A549 (cell line): ENCODE measurements around the gene TPCN2. TPM values are rescaled to one million over a fixed set of nuclear protein-coding genes. Genes with fewer than 3 reads are reported as not detected.

Source experiments
- ATAC-seq, 2 experiments: fragments of 200-7000 bp in 1 of 2; fragments of >200 bp in 1 of 2; cut with Nextera tagmentation in 1 of 2; cut with Tn5 transposase in 1 of 2; 3 replicates each; pipeline versions ENCODE4 v1.8.0 to v1.9.1; 2018 to 2020; ENCODE audit warnings: mild to moderate bottlenecking in 1 of 2, moderate library complexity in 1 of 2
- CTCF ChIA-PET: fragments of 300-600 bp; sonication (Branson Sonifier 250); formaldehyde crosslinking; extraction: SDS; loops from one replicate; lab custom pipeline; 2021; ENCODE audit warnings: antibody characterized with exemption, inconsistent platforms; lab: Yijun Ruan, JAX
- POLR2A ChIA-PET: fragments of 350-600 bp; formaldehyde crosslinking; extraction: SDS; loops from one replicate; lab custom pipeline; 2021; ENCODE audit warnings: antibody characterized with exemption, inconsistent platforms; lab: Yijun Ruan, JAX
- DNase-seq, 2 experiments: peaks; one replicate each; pipeline versions ENCODE4 v3.0.0 to v3.0.0-alpha.2; 2011 to 2016; ENCODE audit warnings: low read depth in 1 of 2, low spot score in 1 of 2
- FAIRE-seq: peaks from 2 replicates; lab custom pipeline; 2011; peaks lifted over from hg19 to GRCh38; lab: Jason Lieb, UNC
- H3K27ac ChIP-seq, 2 experiments: fragments of >200 bp; sonication (Bioruptor Twin); formaldehyde crosslinking; 3 replicates each; pipeline ENCODE4 v1.5.1; 2016 to 2017
- H3K4me1 ChIP-seq: fragments of >200 bp; sonication (Bioruptor Twin); formaldehyde crosslinking; 3 replicates; pipeline ENCODE4 v1.6.1; 2016
- H3K4me2 ChIP-seq: fragments of >200 bp; sonication (Bioruptor Twin); formaldehyde crosslinking; 3 replicates; pipeline ENCODE4 v1.6.1; 2016
- H3K4me3 ChIP-seq: fragments of >200 bp; sonication (Bioruptor Twin); formaldehyde crosslinking; 3 replicates; pipeline ENCODE4 v1.5.1; 2016
- H3K9me3 ChIP-seq: fragments of >200 bp; sonication (Bioruptor Twin); formaldehyde crosslinking; 3 replicates; pipeline ENCODE4 v1.6.1; 2016
- CBX8 ChIP-seq: fragments of 200-600 bp; sonication (generic); IDR thresholded peaks from 2 replicates; pipeline ENCODE4 v1.6.1; 2016
- CHD4 ChIP-seq: fragments of 200-600 bp; sonication (generic); IDR thresholded peaks from 2 replicates; pipeline ENCODE4 v1.6.1; 2016; ENCODE audit warnings: antibody characterized with exemption, mild to moderate bottlenecking, borderline replicate concordance
- EHMT2 ChIP-seq: fragments of 200-600 bp; sonication (generic); IDR thresholded peaks from 2 replicates; pipeline ENCODE4 v1.6.1; 2016; ENCODE audit warnings: antibody characterized with exemption, low read depth, mild to moderate bottlenecking, moderate library complexity
- ELK1 ChIP-seq: fragments of 150-350 bp; IDR thresholded peaks from 2 replicates; pipeline ENCODE4 v1.6.1; 2014; ENCODE audit warnings: low read depth, mild to moderate bottlenecking, low read length
- ESRRA ChIP-seq: fragments of 150-350 bp; IDR thresholded peaks from 2 replicates; pipeline ENCODE4 v1.6.1; 2014; ENCODE audit warnings: mild to moderate bottlenecking, low read length, borderline replicate concordance
- FOSL2 ChIP-seq, 2 experiments: fragments of 450-650 bp in 1 of 2; fragments of >200 bp in 1 of 2; sonication (Bioruptor Twin) in 1 of 2; formaldehyde crosslinking; IDR thresholded peaks; 2 replicates each; pipeline versions ENCODE4 v1.5.0 to v1.6.1; 2016 to 2020; ENCODE audit warnings: mild to moderate bottlenecking in 1 of 2, moderate library complexity in 1 of 2
- FOXS1 ChIP-seq: fragments of 250-450 bp; sonication (Bioruptor Pico); IDR thresholded peaks from 2 replicates; pipeline ENCODE4 v1.5.0; 2020; ENCODE audit warnings: mild to moderate bottlenecking, moderate library complexity
- GATA3 ChIP-seq: IDR thresholded peaks from 2 replicates; pipeline ENCODE4 v1.6.1; 2012; ENCODE audit warnings: borderline replicate concordance
- HDAC2 ChIP-seq: fragments of 200-600 bp; sonication (generic); IDR thresholded peaks from 2 replicates; pipeline ENCODE4 v1.6.1; 2016
- HEYL ChIP-seq: fragments of 250-450 bp; sonication (Bioruptor Pico); IDR thresholded peaks from 2 replicates; pipeline ENCODE4 v1.8.0; 2021; ENCODE audit warnings: mild to moderate bottlenecking, moderate library complexity
- JUNB ChIP-seq: fragments of >200 bp; sonication (Bioruptor Twin); formaldehyde crosslinking; IDR thresholded peaks from 2 replicates; pipeline ENCODE4 v1.6.1; 2016
- KDM1A ChIP-seq: fragments of 200-600 bp; sonication (generic); IDR thresholded peaks from 2 replicates; pipeline ENCODE4 v1.6.1; 2016; ENCODE audit warnings: low read depth, mild to moderate bottlenecking
- MAZ ChIP-seq: fragments of 150-350 bp; IDR thresholded peaks from 2 replicates; pipeline ENCODE4 v1.6.1; 2014; ENCODE audit warnings: antibody characterized with exemption, low read depth, low read length, borderline replicate concordance
- NPAS2 ChIP-seq: fragments of 250-450 bp; sonication (Bioruptor Pico); IDR thresholded peaks from 2 replicates; pipeline ENCODE4 v1.8.0; 2022; ENCODE audit warnings: mild to moderate bottlenecking, moderate library complexity, borderline replicate concordance
- RARB ChIP-seq: fragments of 250-450 bp; sonication (Bioruptor Pico); IDR thresholded peaks from 2 replicates; pipeline ENCODE4 v1.8.0; 2021; ENCODE audit warnings: mild to moderate bottlenecking, moderate library complexity
- REST ChIP-seq: fragments of 200-600 bp; sonication (generic); IDR thresholded peaks from 2 replicates; pipeline ENCODE4 v1.6.1; 2016; ENCODE audit warnings: antibody characterized with exemption, mild to moderate bottlenecking, moderate library complexity
- SMC3 ChIP-seq: fragments of >200 bp; sonication (Bioruptor Twin); formaldehyde crosslinking; IDR thresholded peaks from 3 replicates; pipeline ENCODE4 v1.6.1; 2018; ENCODE audit warnings: inconsistent platforms
- ZNF302 ChIP-seq: fragments of 250-450 bp; sonication (Bioruptor Pico); IDR thresholded peaks from 2 replicates; pipeline ENCODE4 v1.9.0; 2021; ENCODE audit warnings: inconsistent platforms, mild to moderate bottlenecking, moderate library complexity
- ZSCAN20 ChIP-seq: fragments of 250-450 bp; sonication (Bioruptor Pico); IDR thresholded peaks from 2 replicates; pipeline ENCODE4 v1.8.0; 2022; ENCODE audit warnings: mild to moderate bottlenecking, moderate library complexity
- whole genome bisulfite sequencing: methylation state at CpG from one replicate; pipeline ENCODE4 v1.1.6; 2017; ENCODE audit errors: missing lambda C conversion rate; 5-methylcytosine and 5-hydroxymethylcytosine counted together
- polyA plus RNA-seq, 4 experiments: library from polyadenylated mRNA; depleted of rRNA in 3 of 4; stranded (reverse); fragments of >200 nt; fragmentation: RNase III in 1 of 4; extraction: RNeasy Plus Mini Kit Qiagen cat#74134 plus additional on column Dnase treatment in 1 of 4; gene quantifications; 2 replicates in 3 of 4; 3 replicates in 1 of 4; pipeline ENCODE4 v1.2.3, GENCODE V29; 2011 to 2017
- small RNA-seq, 6 experiments: library from RNA; depleted of rRNA; stranded (forward); fragments of <200 nt; gene quantifications; one replicate each; pipeline ENCODE3, GENCODE V24; 2012

The TPCN2 gene
- polyA plus RNA-seq, 2 of the 4 experiments (the other 2 are of a cell fraction), result 8.1 to 8.8 TPM

- TF ChIP-seq JUNB, result no peak
- TF ChIP-seq RARB (CRISPR knock-in tag), result no peak
- no peak for TF ChIP-seq EHMT2
- TF ChIP-seq KDM1A, result no peak
- TF ChIP-seq SMC3, result no peak
- TF ChIP-seq ESRRA, result no peak
- no peak for TF ChIP-seq FOXS1 (CRISPR knock-in tag)
- TF ChIP-seq ZSCAN20 (CRISPR knock-in tag), result no peak
- no peak for TF ChIP-seq MAZ
- no peak for TF ChIP-seq HDAC2
- no peak for TF ChIP-seq GATA3
- no peak for TF ChIP-seq FOSL2 (IDR thresholded peaks at IDR 0.05)
- no peak for TF ChIP-seq FOSL2 (CRISPR knock-in tag; IDR thresholded peaks at IDR 0.05)
- TF ChIP-seq ZNF302 (CRISPR knock-in tag), result no peak
- TF ChIP-seq ELK1, result no peak
- no peaks in the 10 kb centered on the region for H3K4me1 ChIP-seq
- H3K4me3 ChIP-seq, result no peak overlapping the region
- CTCF ChIA-PET, result interaction anchor here (2.3 kb wide), 1 partner anchor 49 kb away, joined by 7 read pairs; no protein-coding TSS in a partner anchor
- H3K27ac ChIP-seq, result no peak overlapping the region
- ATAC-seq, result no peak
- no peak for FAIRE-seq
- peaks cover 7% of the 10 kb centered on the region; the same call in 2 of the 3 replicates for H3K9me3 ChIP-seq
- no peak overlapping the region for H3K4me2 ChIP-seq
- DNase-seq, result no peak
- POLR2A ChIA-PET, result no interaction called here
- WGBS, result 88% methylated on average over 3 of the region's 3 CpGs
These were observed 132.0 kb downstream of the TPCN2 start for GRCh38 chr11:69180726-69181125.

GRCh38 chr11:69183613-69184012, 134.9 kb downstream of the TPCN2 start:
- TF ChIP-seq HEYL, result no peak
- no peak for TF ChIP-seq GATA3
- no peak for TF ChIP-seq CBX8
- TF ChIP-seq CHD4, result no peak
- no peak for TF ChIP-seq REST
- no peak for TF ChIP-seq NPAS2 (CRISPR knock-in tag)
- no peak for DNase-seq
- FAIRE-seq, result no peak
- Histone ChIP-seq H3K4me3 (no peak overlapping the region), H3K4me1 (no peaks in the 10 kb centered on the region), H3K9me3 (peaks cover 11% of the 10 kb centered on the region), H3K27ac (no peak overlapping the region), H3K4me2 (no peak overlapping the region)
- CTCF ChIA-PET, result interaction anchor here (1.0 to 1.2 kb wide), 2 partner anchors 10 to 52 kb away, joined by 3 read pairs; no protein-coding TSS in a partner anchor
- WGBS, result 84% methylated on average over 8 of the region's 8 CpGs
- POLR2A ChIA-PET, result no interaction called here
- ATAC-seq, result no peak

Small RNAs within 50 kb of the gene (small RNA-seq; reads per million reads assigned to genes)
- 0 to 8.9 (median 0.66) reads per million in 6 experiments for gene MIR3164

Other genes with a start within 250 kb of the TPCN2 start
- gene CPT1A, start 207.0 kb upstream of the TPCN2 start, polyA plus RNA-seq (2011; rRNA removed), result 15.0 and 27.5 TPM in 2 replicates
- 19.3 to 21.4 TPM (median 20.5 TPM) in 3 replicates for gene CPT1A, start 207.0 kb upstream of the TPCN2 start, polyA plus RNA-seq (2017; fragmentation: RNase III; extraction: RNeasy Plus Mini Kit Qiagen cat#74134 plus additional on column Dnase treatment)
- 110 and 131 TPM in 2 replicates for gene MRPL21, start 145.1 kb upstream of the TPCN2 start, polyA plus RNA-seq (2011; rRNA removed)
- gene MRPL21, start 145.1 kb upstream of the TPCN2 start, polyA plus RNA-seq (2017; fragmentation: RNase III; extraction: RNeasy Plus Mini Kit Qiagen cat#74134 plus additional on column Dnase treatment), result 113 to 131 TPM (median 116 TPM) in 3 replicates
- 11.9 and 15.7 TPM in 2 replicates for gene IGHMBP2, start 145.0 kb upstream of the TPCN2 start, polyA plus RNA-seq (2011; rRNA removed)
- 12.4 to 12.8 TPM (median 12.8 TPM) in 3 replicates for gene IGHMBP2, start 145.0 kb upstream of the TPCN2 start, polyA plus RNA-seq (2017; fragmentation: RNase III; extraction: RNeasy Plus Mini Kit Qiagen cat#74134 plus additional on column Dnase treatment)
- not detected in 2 replicates for gene MRGPRD, start 67.9 kb upstream of the TPCN2 start, polyA plus RNA-seq (2011; rRNA removed)
- not detected in 3 replicates for gene MRGPRD, start 67.9 kb upstream of the TPCN2 start, polyA plus RNA-seq (2017; fragmentation: RNase III; extraction: RNeasy Plus Mini Kit Qiagen cat#74134 plus additional on column Dnase treatment)
- not detected in 2 replicates for gene MRGPRF, start 35.7 kb upstream of the TPCN2 start, polyA plus RNA-seq (2011; rRNA removed)
- gene MRGPRF, start 35.7 kb upstream of the TPCN2 start, polyA plus RNA-seq (2017; fragmentation: RNase III; extraction: RNeasy Plus Mini Kit Qiagen cat#74134 plus additional on column Dnase treatment), result 0.04 to 0.08 TPM in 2 of 3 replicates, not detected in the other
- 0.08 and 0.24 TPM in 2 replicates for gene SMIM38, start 107.0 kb downstream of the TPCN2 start, polyA plus RNA-seq (2011; rRNA removed)
- gene SMIM38, start 107.0 kb downstream of the TPCN2 start, polyA plus RNA-seq (2017; fragmentation: RNase III; extraction: RNeasy Plus Mini Kit Qiagen cat#74134 plus additional on column Dnase treatment), result 0.05 to 0.08 TPM in 2 of 3 replicates, not detected in the other
- gene MYEOV, start 245.2 kb downstream of the TPCN2 start, polyA plus RNA-seq (2011; rRNA removed), result 102 and 111 TPM in 2 replicates
- 82.2 to 113 TPM (median 92.3 TPM) in 3 replicates for gene MYEOV, start 245.2 kb downstream of the TPCN2 start, polyA plus RNA-seq (2017; fragmentation: RNase III; extraction: RNeasy Plus Mini Kit Qiagen cat#74134 plus additional on column Dnase treatment)